Activated CD4-positive, alpha-beta T cell treated with anti-CD3 and anti-CD28 coated beads, Interleukin-2, amount 50 U/mL, for 24 hours (primary cell): ENCODE data around the gene FXYD5.
A peak's percentile ranks its signal among the peaks of the same experiment; 100 is the strongest.
"Not testable (repeated sequence)": the region's sequence is repeated elsewhere in the genome, so short reads cannot be mapped to it uniquely, and the experiment has no call there.

ENCODE experiments used
- DNase-seq, 2 donors: peaks; one replicate each; pipeline ENCODE4 v3.0.0-alpha.2; 2020; ENCODE audit warnings: low read depth in 1 of 2, low spot score in 1 of 2

Gene FXYD5

GRCh38 chr19:35119578-35120155 lies 34.9 kb upstream of the FXYD5 start:
- no peak for DNase-seq

GRCh38 chr19:35120492-35120891 lies 34.0 kb upstream of the FXYD5 start:
- no peak for DNase-seq

- no peak for DNase-seq
Observed at GRCh38 chr19:35120898-35121297, 33.6 kb upstream of the FXYD5 start.

GRCh38 chr19:35122687-35123551 lies 31.6 kb upstream of the FXYD5 start:
- no peak for DNase-seq

GRCh38 chr19:35123573-35123972 lies 31.0 kb upstream of the FXYD5 start:
- DNase-seq = no peak

GRCh38 chr19:35124098-35125060 lies 30.2 kb upstream of the FXYD5 start:
- peak; percentile 74 to 86 for DNase-seq

- no peak for DNase-seq
Observed at GRCh38 chr19:35125270-35125717, 29.2 kb upstream of the FXYD5 start.

GRCh38 chr19:35125749-35126623 lies 28.5 kb upstream of the FXYD5 start:
- no peak for DNase-seq

- no peak for DNase-seq
Observed at GRCh38 chr19:35126624-35126959, 27.9 kb upstream of the FXYD5 start.

- no peak for DNase-seq
Observed at GRCh38 chr19:35127871-35128270, 26.7 kb upstream of the FXYD5 start.

GRCh38 chr19:35128398-35129057 lies 26.0 kb upstream of the FXYD5 start:
- DNase-seq = no peak

GRCh38 chr19:35129724-35130274 lies 24.7 kb upstream of the FXYD5 start:
- DNase-seq = not testable (repeated sequence)

- DNase-seq = no peak
Observed at GRCh38 chr19:35130761-35131720, 23.5 kb upstream of the FXYD5 start.

- DNase-seq = no peak
Observed at GRCh38 chr19:35132254-35132653, 22.3 kb upstream of the FXYD5 start.

GRCh38 chr19:35133826-35134225 lies 20.7 kb upstream of the FXYD5 start:
- DNase-seq = no peak

GRCh38 chr19:35134601-35135242 lies 19.8 kb upstream of the FXYD5 start, which contains the start of gene LGI4:
Gene LGI4, minus strand, starts transcription at chr19:35135059. Its CDS starts 379 bp downstream, at chr19:35134680.
- no peak for DNase-seq

GRCh38 chr19:35135389-35135909 lies 19.1 kb upstream of the FXYD5 start:
- peak; percentile 50 to 52 for DNase-seq

GRCh38 chr19:35136231-35136630 lies 18.3 kb upstream of the FXYD5 start:
- no peak for DNase-seq
